ENCODE results near the gene CDH23.

DNA sequence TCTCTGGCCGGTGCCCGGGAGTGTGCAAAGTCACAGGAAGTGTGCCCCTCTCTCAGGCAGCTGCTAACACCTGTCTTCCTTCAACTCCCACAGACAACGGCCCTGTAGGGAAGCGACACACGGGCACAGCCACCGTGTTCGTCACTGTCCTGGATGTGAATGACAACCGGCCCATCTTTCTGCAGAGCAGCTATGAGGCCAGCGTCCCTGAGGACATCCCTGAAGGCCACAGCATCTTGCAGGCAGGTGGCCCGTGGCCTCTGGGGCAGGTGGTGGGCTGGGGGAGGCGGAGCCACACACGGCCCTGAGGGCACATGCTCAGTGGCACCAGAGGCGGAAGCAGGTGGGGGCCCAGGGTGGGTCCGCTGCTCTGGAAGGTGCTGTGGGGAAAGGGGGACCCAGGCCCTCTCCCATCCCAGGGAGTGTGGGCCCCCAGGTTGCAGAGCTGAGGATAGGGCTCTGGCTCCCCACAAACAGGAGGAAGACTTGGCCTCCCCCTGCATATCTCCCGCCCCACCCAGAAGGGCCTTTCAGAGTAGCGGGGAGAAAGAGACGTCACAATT, 315.9 kb downstream of the CDH23 start:
- TF ChIP-seq REST (IDR thresholded peaks at IDR 0.05) (no peak), NR3C1 (IDR thresholded peaks at IDR 0.05) (no peak), MYC (IDR thresholded peaks at IDR 0.05; ENCODE audit: borderline replicate concordance, low read length) (no peak), NFE2L2 (conservative IDR thresholded peaks at IDR 0.05; ENCODE audit: low read length) (no peak), PBX3 (IDR thresholded peaks at IDR 0.05) (no peak), POLR2A (IDR thresholded peaks at IDR 0.05; ENCODE audit: low read length) (no peak), CHD4 (IDR thresholded peaks at IDR 0.05; ENCODE audit: borderline replicate concordance) (no peak), MAX (IDR thresholded peaks at IDR 0.05) (no peak), ESRRA (IDR thresholded peaks at IDR 0.05; ENCODE audit: borderline replicate concordance, low read length) (no peak), JUN (IDR thresholded peaks at IDR 0.05) (no peak), EP300 (IDR thresholded peaks at IDR 0.05) (no peak), ZFP36 (IDR thresholded peaks at IDR 0.05; ENCODE audit: borderline replicate concordance, partially characterized antibody) (no peak)
- TF ChIP-seq, protein P1, sequence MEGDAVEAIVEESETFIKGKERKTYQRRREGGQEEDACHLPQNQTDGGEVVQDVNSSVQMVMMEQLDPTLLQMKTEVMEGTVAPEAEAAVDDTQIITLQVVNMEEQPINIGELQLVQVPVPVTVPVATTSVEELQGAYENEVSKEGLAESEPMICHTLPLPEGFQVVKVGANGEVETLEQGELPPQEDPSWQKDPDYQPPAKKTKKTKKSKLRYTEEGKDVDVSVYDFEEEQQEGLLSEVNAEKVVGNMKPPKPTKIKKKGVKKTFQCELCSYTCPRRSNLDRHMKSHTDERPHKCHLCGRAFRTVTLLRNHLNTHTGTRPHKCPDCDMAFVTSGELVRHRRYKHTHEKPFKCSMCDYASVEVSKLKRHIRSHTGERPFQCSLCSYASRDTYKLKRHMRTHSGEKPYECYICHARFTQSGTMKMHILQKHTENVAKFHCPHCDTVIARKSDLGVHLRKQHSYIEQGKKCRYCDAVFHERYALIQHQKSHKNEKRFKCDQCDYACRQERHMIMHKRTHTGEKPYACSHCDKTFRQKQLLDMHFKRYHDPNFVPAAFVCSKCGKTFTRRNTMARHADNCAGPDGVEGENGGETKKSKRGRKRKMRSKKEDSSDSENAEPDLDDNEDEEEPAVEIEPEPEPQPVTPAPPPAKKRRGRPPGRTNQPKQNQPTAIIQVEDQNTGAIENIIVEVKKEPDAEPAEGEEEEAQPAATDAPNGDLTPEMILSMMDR (IDR thresholded peaks at IDR 0.05): no peak

Measured in A549 (cell line).